ENCODE measurements around the gene RHBDD1. TPM values are rescaled to one million over a fixed set of nuclear protein-coding genes. Genes with fewer than 3 reads are reported as not detected.

The RHBDD1 gene
- total and polyA plus RNA-seq, 8 donors = 22.8 to 40.1 (median 25.3) TPM

DNA sequence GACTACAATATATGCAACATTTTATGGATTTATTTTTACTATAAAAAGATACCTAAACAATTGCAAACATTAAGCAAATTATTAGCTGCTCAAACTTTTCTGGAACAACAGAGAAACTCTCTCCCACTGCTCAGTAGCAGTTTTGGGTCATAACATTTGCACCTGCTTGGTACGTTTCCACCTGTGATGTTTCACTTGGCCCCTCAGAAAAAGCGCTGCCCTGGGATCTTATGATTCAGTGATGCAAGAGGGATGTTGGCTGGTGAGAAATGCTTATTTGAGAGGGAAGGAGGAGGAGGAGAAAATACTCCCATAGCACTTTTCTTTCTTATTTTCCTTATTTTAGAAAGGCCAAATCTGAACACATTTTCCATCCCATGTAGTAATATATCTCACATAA, 45.4 kb upstream of the RHBDD1 start:
- no peak for ATAC-seq
- Histone ChIP-seq H3K9me3 (no peaks in the 10 kb centered on the region), H3K36me3 (no peaks in the 10 kb centered on the region), H3K27me3 (no peaks in the 10 kb centered on the region), H3K4me3 (peak overlapping the region in 1 of 2 donors; percentile 68), H3K27ac (peak overlapping the region; percentile 89 to 91), H3K4me1 (peaks cover 12 to 29% of the 10 kb centered on the region in 2 donors)
- intact Hi-C loops (cut with DNase I) = loop anchor here in 1 of 2 donors (10.0 kb wide), 2 partner anchors 136 to 576 kb away; no protein-coding TSS in a partner anchor
- DNase-seq = no peak
- TF ChIP-seq, protein P1, sequence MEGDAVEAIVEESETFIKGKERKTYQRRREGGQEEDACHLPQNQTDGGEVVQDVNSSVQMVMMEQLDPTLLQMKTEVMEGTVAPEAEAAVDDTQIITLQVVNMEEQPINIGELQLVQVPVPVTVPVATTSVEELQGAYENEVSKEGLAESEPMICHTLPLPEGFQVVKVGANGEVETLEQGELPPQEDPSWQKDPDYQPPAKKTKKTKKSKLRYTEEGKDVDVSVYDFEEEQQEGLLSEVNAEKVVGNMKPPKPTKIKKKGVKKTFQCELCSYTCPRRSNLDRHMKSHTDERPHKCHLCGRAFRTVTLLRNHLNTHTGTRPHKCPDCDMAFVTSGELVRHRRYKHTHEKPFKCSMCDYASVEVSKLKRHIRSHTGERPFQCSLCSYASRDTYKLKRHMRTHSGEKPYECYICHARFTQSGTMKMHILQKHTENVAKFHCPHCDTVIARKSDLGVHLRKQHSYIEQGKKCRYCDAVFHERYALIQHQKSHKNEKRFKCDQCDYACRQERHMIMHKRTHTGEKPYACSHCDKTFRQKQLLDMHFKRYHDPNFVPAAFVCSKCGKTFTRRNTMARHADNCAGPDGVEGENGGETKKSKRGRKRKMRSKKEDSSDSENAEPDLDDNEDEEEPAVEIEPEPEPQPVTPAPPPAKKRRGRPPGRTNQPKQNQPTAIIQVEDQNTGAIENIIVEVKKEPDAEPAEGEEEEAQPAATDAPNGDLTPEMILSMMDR (IDR thresholded peaks at IDR 0.05) = no peak

DNA sequence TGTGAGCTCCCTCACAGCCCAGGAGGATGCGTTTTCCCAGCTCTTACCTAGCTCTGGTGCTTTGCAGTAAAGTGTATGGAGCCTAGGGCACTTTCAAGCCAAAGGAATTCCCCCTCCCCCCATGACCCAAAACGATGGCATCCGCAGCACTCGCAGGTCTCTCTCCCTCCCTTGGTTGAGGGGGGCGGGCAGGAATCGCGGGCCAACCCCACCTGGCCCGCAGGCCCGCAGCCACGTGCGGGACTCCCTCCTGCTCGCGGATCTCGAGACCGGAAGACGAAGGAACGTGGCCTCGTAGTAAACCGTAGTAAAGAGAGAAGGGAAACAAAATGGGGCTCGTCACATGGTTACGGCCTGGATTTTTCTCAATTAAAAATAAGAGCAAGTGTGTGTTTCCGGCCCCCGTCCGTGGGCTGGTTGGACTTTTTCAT, 44.8 kb upstream of the RHBDD1 start:
- intact Hi-C loops (cut with DNase I) = loop anchor here in 1 of 2 donors (10.0 kb wide), 2 partner anchors 136 to 576 kb away; no protein-coding TSS in a partner anchor
- Histone ChIP-seq H3K27ac (peak overlapping the region; percentile 89 to 91), H3K4me1 (peaks cover 15 to 29% of the 10 kb centered on the region in 2 donors)

DNA sequence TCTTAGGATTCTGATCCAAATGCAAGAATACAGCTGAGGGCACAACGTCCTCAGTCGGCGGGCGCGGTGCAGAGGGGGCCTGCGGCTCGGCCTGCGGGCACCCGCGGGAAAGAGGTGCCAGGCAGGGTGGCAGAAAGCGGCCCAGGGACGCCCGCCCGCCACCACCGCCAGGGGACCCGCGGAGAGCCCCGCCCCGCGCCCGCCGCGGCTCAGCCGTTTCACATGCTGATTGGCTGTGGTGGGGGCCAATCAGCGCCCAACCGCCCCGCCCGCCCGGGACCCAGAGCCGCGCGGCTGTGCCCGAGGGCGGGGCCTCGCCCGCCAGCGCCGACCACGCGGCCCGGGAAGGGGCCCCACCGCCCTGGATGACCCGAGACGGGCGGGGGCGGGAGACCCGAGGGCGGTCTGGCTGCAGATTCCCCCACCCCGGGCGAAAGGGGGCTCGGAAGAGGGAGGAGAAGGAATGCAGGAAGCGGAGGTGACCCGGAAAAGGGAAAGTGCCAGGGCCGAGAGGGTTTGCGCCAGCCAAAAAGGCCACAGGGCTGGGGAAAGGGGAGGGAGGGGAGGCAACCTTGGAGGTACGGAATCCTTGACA, 44.3 kb upstream of the RHBDD1 start:
- ATAC-seq (peak; percentile 97), DNase-seq (peak in 3 of 4 donors; percentile 91 to 96 (median 92))
- Histone ChIP-seq H3K36me3 (no peaks in the 10 kb centered on the region), H3K9me3 (no peaks in the 10 kb centered on the region), H3K4me1 (peaks cover 16 to 33% of the 10 kb centered on the region in 2 donors), H3K27ac (peak overlapping the region; percentile 89 to 91), H3K4me3 (peak overlapping the region; percentile 44 to 68), H3K27me3 (peaks cover 0 to 2% of the 10 kb centered on the region in 2 donors)
- intact Hi-C loops (cut with DNase I) = loop anchor here in 1 of 2 donors (10.0 kb wide), 2 partner anchors 137 to 577 kb away; no protein-coding TSS in a partner anchor
- TF ChIP-seq, protein P1 (IDR thresholded peaks at IDR 0.05) = peak; percentile 41 to 67

More for the DNA sequence above, 44.8 kb upstream of the RHBDD1 start:
- TF ChIP-seq, protein P1 (IDR thresholded peaks at IDR 0.05) = no peak
- no peaks in the 10 kb centered on the region for H3K27me3 ChIP-seq
- peak overlapping the region; percentile 44 to 68 for H3K4me3 ChIP-seq
- ATAC-seq (peak; percentile 32), DNase-seq (peak in 2 of 4 donors; percentile 58 to 79)
- no peaks in the 10 kb centered on the region for H3K9me3 ChIP-seq
- H3K36me3 ChIP-seq = no peaks in the 10 kb centered on the region

DNA sequence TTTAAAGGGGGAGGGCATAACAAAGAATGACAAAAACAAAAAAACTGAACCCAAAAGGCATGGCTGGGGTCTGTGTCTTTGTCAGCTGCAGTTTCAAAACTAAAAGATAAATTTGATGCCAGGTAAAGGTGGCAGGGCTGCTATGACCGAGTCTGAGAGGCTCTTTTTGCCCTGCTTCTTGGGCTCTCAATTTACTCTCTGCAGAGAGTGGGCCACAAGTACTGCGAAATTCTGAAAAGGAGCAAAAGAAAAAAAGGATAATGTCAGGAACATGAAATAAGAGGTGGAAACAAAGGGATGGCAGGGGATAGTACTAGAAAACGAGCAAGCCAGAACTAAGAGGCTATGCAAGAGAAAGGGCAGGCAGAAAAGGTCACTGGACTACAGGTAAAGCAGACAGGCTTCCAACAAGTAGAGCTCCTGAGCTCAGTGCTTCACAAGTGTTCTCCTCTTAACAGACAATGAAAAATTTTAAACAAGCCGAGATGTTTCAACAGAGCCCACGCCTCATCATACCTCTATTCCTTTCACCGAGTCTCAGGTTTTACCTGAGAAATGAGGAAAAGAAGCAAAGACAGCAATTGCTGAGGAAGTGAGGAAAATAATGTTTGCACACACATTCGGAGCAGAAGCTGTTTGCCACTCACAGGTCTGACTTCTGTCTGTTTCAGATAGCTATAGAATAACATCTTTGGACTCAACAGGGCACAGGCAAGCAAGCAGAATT, 43.5 kb upstream of the RHBDD1 start:
- ATAC-seq (peak; percentile 16), DNase-seq (no peak)
- Histone ChIP-seq H3K27ac (peak overlapping the region; percentile 89 to 91), H3K36me3 (no peaks in the 10 kb centered on the region), H3K27me3 (peaks cover 0 to 9% of the 10 kb centered on the region in 2 donors), H3K4me1 (peaks cover 17 to 36% of the 10 kb centered on the region in 2 donors), H3K4me3 (peak overlapping the region; percentile 44 to 68), H3K9me3 (no peaks in the 10 kb centered on the region)
- TF ChIP-seq, protein P1 (IDR thresholded peaks at IDR 0.05) = no peak
- intact Hi-C loops (cut with DNase I) = loop anchor here in 1 of 2 donors (10.0 kb wide), 2 partner anchors 138 to 578 kb away; no protein-coding TSS in a partner anchor

DNA sequence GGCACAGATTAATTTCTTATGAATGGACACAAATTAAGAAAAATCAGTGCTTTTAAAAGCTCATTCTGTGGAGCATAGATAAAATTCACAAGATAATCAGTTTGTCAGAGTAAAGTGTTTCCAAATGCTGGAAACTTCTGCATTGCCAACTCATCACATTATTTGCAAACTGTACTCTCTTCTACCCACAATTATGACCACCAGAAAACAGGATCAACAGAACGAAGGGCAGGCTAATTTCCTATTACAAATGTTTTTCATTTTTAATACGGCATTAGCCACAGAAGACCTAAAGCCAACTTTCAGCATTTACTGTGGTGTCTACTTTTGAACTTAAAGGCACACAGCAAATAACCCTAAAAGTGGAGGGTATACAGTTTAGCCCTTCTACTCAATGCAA, 42.2 kb upstream of the RHBDD1 start:
- ATAC-seq (no peak), DNase-seq (no peak)
- Histone ChIP-seq H3K9me3 (no peaks in the 10 kb centered on the region), H3K27ac (peak overlapping the region; percentile 46 to 91), H3K4me1 (peaks cover 13 to 42% of the 10 kb centered on the region in 2 donors), H3K27me3 (peaks cover 0 to 22% of the 10 kb centered on the region in 2 donors), H3K4me3 (peak overlapping the region; percentile 57 to 68), H3K36me3 (no peaks in the 10 kb centered on the region)
- TF ChIP-seq, protein P1 (IDR thresholded peaks at IDR 0.05) = no peak
- intact Hi-C loops (cut with DNase I) = loop anchor here in 1 of 2 donors (10.0 kb wide), 2 partner anchors 139 to 579 kb away; no protein-coding TSS in a partner anchor
